CD4-positive, alpha-beta T cell treated with Interleukin-4 for 4 hours (primary cell): Measurements from ENCODE around the gene REXO4.

ENCODE experiments used
- DNase-seq: peaks from one replicate; pipeline ENCODE4 v3.0.0-alpha.2; 2020

The REXO4 gene

DNA sequence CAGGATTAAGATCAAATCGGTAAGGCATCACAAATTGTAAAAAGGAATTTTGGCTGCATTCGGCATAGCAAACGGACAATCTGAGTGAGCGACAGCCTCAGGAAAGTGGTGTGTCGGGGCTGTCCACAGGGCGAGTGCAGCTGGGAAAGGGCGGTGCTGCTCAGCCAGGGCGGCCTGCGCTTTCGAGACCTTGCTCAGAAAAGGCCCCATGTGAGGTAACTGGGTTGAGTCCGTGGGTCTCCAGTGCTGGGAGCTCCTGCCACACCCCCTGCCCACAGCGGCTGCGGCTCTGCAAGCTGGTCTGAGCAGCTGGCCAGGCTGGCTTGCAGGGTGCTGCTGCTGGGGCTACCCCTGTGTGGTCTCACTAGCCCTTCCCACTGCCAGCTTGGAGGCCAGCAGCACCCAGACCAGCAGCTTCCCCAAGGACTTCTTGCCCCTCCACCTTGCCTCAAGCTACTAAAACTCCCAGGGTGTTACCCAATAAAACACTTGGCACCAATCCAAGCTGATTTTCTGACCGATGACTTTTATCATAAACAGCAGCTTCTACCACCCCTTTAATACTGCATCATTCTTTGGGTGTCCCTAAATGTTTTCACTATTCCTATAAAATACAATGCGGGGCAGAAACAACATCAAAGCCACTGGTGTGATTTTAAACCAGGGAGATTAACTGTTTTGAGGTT, 55.3 kb downstream of the REXO4 start:
- no peak for DNase-seq

DNA sequence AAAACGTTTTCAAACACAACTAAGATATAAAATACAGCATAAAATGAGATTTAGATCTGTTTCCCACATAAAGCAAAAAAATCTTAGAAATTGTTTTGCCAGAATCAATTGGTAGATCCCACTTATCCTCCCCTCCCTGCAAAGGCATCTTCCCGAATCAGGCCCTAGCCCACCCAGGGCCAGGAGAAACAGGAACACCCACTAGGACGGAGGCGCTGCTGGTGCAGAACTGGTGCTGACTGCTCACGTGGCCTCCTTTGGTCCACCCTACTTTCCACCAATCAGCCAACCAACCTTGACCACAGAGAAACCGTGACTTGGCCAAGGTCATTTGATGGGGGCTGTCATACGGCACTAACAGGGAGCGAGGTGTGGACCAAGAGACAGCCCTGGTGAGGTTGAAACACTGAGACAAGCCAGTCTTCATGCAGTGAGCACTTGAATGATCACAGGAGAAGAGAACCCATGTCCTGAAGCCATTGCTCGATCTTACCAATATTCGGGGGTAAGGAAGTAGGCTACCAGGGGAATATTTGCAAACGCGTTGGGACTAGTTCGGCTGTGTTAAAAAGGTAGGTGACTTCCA, 56.2 kb downstream of the REXO4 start:
- DNase-seq: no peak

DNA sequence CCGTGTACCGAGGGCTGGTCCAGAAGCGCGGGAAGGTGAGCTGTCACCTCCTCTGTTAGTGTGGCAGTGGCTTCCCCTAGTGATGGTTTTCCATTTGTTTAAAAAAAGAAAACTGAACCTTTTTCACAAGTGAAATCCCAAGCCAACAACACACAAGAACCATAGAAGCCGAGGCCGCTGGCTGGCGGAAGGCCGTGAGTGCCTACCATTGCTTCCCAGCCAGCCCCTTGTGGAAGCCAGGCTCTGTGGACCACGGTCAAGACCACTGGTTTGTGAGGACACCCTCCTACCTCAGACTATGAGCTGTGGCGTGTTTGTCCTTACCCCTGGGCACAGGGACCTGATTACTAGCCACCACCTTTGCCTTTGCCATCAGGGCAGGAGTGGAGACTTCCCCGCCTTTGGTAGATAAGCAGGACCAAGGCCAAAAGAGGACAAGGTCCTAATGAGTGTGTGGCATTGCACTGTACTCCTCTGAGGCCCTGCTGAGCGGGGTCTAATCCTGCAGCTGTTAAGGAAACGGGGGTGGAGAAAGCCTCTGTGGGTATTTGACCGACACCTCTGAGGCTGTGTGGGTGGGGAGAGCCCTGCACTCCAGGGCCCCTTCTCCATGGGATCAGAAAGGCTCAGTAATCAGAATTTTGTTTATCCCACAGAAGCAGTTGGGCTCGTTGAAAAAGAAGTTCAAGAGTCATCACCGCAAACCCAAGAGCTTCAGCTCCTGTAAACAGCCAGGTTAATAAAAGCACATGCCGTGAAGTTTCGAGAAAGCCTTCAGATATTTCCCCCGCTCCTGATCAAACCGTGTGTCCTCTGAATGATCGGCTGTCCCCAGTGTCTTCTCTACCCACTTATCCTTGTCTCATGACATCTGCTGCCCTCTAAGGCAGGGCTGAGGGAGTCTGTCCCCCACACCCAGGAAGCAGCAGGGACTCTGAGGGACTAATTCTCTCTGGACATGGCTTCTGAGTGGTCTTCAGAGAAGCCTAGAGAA, 57.1 kb downstream of the REXO4 start:
- DNase-seq: no peak

DNA sequence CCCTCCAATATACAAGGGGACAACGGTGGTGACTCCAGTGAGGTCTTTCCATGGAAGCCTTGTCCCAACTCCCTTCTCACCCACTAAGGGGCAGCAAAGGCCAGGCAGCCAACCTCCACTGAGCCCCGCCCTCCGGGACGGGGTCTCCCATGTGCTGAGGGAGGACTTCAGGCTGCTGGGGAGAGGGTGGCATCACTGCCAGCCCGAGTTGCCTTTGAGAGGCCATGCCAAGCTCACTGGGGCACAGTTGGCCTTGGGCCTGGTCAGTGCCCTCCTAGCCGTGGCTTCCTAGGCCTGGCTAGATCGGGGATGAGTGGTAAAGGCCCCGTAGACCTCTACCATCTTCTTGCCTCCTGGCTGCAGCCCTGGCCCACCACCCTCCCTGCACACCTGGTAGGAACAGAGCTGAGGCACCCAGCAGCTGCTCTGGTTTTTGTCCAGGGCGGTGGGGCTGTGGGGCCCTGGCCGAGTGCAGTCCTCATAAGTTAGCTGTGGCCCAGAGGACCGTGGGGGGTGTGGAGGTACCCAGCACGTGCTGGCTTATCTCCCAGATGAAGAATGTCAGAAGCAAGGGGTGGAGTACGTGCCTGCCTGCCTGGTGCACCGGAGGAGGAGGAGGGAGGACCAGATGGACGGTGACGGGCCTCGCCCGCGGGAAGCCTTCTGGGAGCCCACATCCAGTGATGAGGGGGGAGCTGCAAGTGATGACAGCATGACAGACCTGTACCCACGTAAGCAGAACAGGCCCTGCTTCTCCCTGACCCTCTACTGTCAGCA, 58.2 kb downstream of the REXO4 start:
- no peak for DNase-seq

DNA sequence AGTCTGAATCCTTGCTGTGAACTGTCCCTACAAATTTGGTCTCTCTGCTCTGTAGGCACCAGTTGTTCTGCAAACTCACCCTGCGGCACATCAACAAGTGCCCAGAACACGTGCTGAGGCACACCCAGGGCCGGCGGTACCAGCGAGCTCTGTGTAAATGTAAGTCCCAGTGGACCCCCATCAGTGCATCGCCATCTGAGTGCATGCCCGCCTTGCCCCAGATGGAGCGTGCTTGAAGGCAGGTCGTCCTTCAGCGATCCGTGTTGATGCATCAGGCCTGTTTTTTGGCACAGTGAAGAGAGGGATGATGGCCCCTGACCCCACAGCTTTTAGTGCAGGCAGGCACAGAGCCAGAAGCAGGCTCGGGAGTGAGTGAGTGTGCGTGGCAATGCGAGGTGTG, 60.2 kb downstream of the REXO4 start:
- DNase-seq: no peak

DNA sequence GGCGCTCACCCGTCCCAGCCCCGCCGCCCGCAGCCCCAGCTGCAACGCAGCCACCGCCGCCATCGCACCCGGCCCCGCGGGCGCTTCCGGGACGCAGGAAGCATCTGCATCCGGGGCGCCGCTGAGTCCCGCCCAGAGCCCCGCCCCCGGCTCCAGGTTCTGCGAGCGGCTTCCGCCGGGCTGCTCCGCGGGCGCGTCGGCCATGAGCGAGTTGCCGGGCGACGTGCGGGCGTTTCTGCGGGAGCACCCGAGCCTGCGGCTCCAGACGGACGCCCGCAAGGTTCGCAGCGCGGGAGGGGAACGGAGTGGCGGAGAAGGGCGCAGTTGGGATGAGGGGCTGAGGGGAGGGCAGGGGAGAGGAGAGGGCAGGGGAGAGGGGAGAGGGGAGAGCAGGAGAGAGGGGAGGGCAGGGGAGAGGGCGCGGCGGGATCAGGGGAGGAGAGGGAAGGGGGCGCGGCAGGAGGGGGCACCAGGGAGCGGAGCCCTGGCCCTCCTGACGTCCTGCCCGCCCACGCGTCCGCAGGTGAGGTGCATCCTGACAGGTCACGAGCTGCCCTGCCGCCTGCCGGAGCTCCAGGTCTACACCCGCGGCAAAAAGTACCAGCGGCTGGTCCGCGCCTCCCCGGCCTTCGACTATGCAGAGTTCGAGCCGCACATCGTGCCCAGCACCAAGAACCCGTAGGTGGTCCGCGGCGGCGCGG, 61.3 kb downstream of the REXO4 start, which contains the start of the genes SURF1 and SURF2:
Gene SURF1 (minus strand): TSS at position 97 of the 701 bp plus-strand sequence. CDS start 34 bp downstream, at position 63.
Gene SURF2 (plus strand): TSS at position 160 of the 701 bp plus-strand sequence. CDS start 43 bp downstream, at position 203.
- peak; percentile 82 for DNase-seq
